AG04449 (cell line): ENCODE measurements around the gene VGLL4.
"Not testable (repeated sequence)": the region's sequence is repeated elsewhere in the genome, so short reads cannot be mapped to it uniquely, and the experiment has no call there.

Experiments used
- CTCF ChIA-PET: fragments of 350-600 bp; formaldehyde crosslinking; extraction: SDS; loops from one replicate; lab custom pipeline; 2021; ENCODE audit warnings: antibody characterized with exemption; lab: Yijun Ruan, JAX
- POLR2A ChIA-PET: fragments of 400-600, 350-600 bp; formaldehyde crosslinking; extraction: SDS; loops from one replicate; lab custom pipeline; 2020; ENCODE audit warnings: antibody characterized with exemption, inconsistent platforms; lab: Yijun Ruan, JAX
- DNase-seq: peaks from one replicate; pipeline ENCODE4 v3.0.0-alpha.2; 2010; ENCODE audit warnings: low read depth, low spot score
- H3K4me3 ChIP-seq: 2 replicates; pipeline ENCODE4 v1.5.1; 2011; ENCODE audit warnings: low read depth, mild to moderate bottlenecking, control low read depth, low read length
- TF ChIP-seq, protein P1 (sequence below): IDR thresholded peaks from one replicate; pipeline ENCODE4 v1.5.1; 2011; ENCODE audit warnings: mild to moderate bottlenecking, moderate library complexity, low read length, control low read depth, inconsistent platforms; ENCODE audit not compliant: insufficient read depth; ENCODE audit errors: missing control alignments

The VGLL4 gene

DNA sequence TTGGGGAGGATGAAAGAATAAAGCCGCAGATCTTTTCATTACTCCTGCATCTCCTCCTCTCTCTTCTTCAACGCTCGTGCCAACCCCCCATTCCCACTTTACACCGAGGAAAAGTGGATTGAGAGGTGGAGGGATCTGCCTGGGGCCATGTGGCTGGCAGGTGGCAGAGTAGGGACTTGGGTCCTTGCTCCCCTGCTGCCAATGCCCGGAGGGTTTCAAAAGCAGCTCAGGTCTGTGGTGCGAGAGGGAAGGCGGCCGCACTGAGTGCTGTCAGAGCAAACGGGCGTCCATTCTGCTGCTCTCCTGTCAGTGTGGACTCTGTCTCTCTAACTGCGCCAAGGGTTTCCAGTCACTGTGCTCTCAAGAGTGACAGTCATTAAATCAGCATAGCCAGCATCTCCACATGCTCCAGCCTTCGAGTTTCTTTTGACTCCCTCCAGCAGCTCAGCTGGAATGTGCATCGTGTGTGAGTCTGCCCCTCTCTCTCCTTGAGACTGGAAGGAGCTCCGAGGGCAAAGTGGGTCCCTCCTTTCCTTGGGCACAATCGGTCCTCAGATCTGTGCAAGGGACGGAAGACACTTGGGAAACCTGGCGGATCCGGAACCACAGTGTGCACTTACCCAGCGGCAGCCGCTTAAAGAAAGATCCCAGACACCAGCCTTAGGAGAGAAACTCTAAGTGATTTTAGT lies 68.6 kb downstream of the VGLL4 start:
- CTCF ChIA-PET = interaction anchor here (1.0 to 1.9 kb wide), 4 partner anchors 9 to 196 kb away, joined by 3 to 6 read pairs (median 4); no protein-coding TSS in a partner anchor
- no peak overlapping the region for H3K4me3 ChIP-seq
- DNase-seq = no peak
- POLR2A ChIA-PET = interaction anchor here (0.6 to 1.0 kb wide), 2 partner anchors 26 to 65 kb away, joined by 3 read pairs; no protein-coding TSS in a partner anchor
- TF ChIP-seq, protein P1, sequence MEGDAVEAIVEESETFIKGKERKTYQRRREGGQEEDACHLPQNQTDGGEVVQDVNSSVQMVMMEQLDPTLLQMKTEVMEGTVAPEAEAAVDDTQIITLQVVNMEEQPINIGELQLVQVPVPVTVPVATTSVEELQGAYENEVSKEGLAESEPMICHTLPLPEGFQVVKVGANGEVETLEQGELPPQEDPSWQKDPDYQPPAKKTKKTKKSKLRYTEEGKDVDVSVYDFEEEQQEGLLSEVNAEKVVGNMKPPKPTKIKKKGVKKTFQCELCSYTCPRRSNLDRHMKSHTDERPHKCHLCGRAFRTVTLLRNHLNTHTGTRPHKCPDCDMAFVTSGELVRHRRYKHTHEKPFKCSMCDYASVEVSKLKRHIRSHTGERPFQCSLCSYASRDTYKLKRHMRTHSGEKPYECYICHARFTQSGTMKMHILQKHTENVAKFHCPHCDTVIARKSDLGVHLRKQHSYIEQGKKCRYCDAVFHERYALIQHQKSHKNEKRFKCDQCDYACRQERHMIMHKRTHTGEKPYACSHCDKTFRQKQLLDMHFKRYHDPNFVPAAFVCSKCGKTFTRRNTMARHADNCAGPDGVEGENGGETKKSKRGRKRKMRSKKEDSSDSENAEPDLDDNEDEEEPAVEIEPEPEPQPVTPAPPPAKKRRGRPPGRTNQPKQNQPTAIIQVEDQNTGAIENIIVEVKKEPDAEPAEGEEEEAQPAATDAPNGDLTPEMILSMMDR = no peak

DNA sequence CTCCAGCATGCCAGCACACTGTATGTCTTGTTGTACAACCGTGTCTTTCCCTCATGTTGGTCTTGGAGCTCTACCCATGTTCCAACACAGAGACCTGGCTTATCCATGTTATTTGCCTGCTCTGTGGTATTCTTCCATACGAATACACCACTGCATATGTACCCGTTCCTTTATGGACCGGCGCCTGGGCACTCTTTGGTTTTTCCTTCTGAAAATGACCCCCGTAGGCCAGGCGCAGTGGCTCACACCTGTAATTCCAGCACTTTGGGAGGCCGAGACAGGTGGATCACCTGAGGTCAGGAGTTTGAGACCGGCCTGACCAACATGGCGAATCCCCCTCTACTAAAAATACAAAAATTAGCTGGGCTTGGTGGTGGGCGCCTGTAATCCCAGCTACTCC lies 71.1 kb downstream of the VGLL4 start:
- POLR2A ChIA-PET, DNase-seq, H3K4me3 ChIP-seq: not testable (repeated sequence)
- CTCF ChIA-PET = interaction anchor here (3.0 kb wide), 1 partner anchor 193 kb away, joined by 10 read pairs; no protein-coding TSS in a partner anchor

DNA sequence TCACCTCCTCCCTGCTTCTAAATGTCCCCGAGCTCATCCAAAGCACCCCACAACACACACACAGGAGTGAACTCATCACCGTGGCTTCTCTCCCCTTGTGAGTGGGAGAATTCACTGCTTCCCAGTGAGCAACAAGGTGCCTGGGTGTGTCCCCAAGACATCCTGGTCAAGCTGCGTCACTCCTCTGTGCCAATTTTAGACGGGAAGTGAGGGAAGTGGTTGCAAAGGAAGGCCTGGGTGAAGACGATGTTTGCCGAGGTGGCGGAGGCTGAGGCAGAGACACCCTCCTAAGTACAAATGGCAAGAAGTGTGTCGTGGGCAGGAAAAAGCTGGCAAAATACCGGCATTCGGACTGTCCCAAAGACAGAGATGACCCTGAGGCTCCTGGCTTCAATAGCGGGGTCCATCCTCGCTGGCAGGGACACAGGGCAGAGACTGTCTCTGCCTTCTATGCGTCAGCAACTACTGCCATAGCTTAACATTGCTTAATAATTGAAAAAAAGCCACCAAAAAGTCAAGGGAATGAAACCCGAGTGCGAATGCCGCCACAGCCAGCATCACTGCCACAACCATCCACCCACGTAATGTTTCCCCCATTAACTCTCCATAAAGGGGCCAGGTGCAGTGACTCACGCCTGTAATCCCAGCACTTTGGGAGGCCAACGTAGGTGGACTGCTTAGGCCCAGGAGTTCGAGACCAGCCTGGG lies 72.8 kb downstream of the VGLL4 start:
- ChIA-PET CTCF (interaction anchor here (0.9 to 3.0 kb wide), 5 partner anchors 8 to 191 kb away, joined by 3 to 10 read pairs (median 3); no protein-coding TSS in a partner anchor), POLR2A (no interaction called here)
- no peak overlapping the region for H3K4me3 ChIP-seq
- no peak for DNase-seq
- TF ChIP-seq, protein P1 = no peak

DNA sequence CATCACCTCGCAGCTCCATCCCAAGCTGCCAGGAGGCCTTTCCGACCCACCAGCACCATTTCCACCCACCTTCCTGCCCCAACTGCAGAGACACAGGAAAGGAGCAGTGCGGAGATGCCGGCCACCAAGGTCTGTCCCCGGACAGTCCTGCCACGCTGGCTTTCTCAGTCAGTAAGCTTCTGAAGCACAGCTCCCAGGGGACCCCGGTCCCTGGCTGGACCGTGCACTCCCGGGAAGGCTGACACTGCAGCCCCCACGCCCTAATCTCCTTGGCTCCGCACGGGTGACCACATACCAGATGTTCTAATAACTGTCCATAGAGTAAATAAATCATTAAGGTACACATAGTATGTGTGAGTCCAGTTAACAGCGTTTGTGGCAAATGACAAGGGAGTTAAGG lies 73.5 kb downstream of the VGLL4 start:
- H3K4me3 ChIP-seq = no peak overlapping the region
- TF ChIP-seq, protein P1 = no peak
- no peak for DNase-seq
- ChIA-PET CTCF (interaction anchor here (1.1 to 3.0 kb wide), 4 partner anchors 9 to 191 kb away, joined by 3 to 10 read pairs (median 4); no protein-coding TSS in a partner anchor), POLR2A (no interaction called here)

DNA sequence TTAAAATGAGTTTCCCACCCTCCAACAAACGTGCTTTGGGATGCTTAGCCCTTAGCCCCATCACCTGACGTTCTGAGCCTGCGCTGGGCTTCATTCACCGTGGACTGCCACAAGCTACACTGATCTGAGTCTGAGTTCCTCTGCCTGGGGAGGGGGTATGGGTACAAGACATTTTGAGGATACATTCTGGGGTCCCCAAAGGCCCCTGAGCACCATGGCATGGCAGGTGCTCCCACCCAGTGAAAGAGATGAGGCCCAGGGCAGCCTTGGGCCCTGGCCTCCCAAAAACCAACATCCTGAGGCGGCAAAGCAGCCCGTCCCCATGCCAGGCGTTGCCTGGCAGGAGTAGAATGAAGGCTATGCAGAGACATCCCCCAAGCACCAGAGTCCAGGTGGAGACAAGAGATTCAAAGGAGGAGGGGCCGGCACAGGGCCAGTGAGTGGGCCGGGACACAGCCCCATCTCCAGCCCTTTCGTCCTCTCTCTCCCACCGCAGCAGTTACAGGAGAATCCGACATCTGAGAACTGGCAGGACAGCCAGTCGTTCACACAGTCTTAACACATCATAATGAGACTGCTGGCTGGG lies 74.5 kb downstream of the VGLL4 start:
- CTCF ChIA-PET = interaction anchor here (1.4 kb wide), 3 partner anchors 22 to 190 kb away, joined by 3 to 6 read pairs (median 4); no protein-coding TSS in a partner anchor
- DNase-seq = no peak
- POLR2A ChIA-PET = interaction anchor here (0.8 to 2.1 kb wide), 7 partner anchors 12 to 149 kb away, joined by 3 to 8 read pairs (median 4); partner anchors contain the start of gene VGLL4
- TF ChIP-seq, protein P1 = no peak
- peak overlapping the region; percentile 53 for H3K4me3 ChIP-seq

DNA sequence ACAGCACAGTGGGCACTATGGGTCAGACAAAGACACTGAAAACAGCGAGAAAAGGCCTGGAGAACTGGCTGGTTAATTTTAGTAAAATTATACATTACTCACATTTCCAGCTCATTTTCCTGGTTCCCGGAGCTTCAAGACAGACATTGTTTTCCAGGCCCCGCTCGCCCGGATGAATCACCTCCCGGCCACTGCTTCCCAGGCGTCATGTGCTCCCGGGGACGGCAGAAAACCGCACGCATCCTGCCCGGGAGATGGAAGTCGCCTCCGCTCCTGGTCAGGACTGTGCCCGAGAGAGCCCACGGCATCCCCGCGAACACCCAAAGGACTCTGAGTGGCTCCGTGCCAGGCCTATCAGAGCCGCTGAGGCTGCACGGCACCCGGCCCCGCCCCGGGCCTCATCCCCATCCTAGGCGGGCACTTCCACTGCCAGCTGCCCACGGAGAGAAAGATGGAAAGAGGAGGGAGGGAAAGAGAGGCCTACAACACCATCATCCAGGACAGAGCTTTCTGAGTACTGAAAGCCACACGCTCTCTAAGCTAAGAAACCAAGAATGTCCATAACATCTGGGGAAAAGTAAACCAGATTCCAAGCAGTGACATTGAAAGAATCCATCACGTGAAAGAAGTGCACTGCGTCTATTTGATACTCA lies 75.1 kb downstream of the VGLL4 start:
- ChIA-PET CTCF (interaction anchor here (0.8 to 1.4 kb wide), 5 partner anchors 11 to 189 kb away, joined by 3 to 6 read pairs (median 3); no protein-coding TSS in a partner anchor), POLR2A (interaction anchor here (0.7 to 2.1 kb wide), 11 partner anchors 10 to 150 kb away, joined by 3 to 8 read pairs (median 4); partner anchors contain the start of gene VGLL4)
- TF ChIP-seq, protein P1 = no peak
- no peak for DNase-seq
- H3K4me3 ChIP-seq = peak overlapping the region; percentile 53
